Activated CD8-positive, alpha-beta T cell treated with anti-CD3 and anti-CD28 coated beads for 36 hours (primary cell): ENCODE results near the gene PARM1. TPM values are rescaled to one million over a fixed set of nuclear protein-coding genes. Genes with fewer than 3 reads are reported as not detected.

ENCODE experiments used
- ATAC-seq: fragments of 200-7000 bp; cut with Tn5 transposase; one replicate; pipeline ENCODE4 v1.10.0; 2021; ENCODE audit warnings: mild to moderate bottlenecking, moderate library complexity
- CTCF ChIA-PET: fragments of 350-600 bp; sonication (Branson Sonifier 250); formaldehyde crosslinking; loops from one replicate; lab custom pipeline; 2021; ENCODE audit warnings: antibody characterized with exemption; lab: Charles Lee
- POLR2A ChIA-PET: fragments of 350-600 bp; sonication (Branson Sonifier 250); formaldehyde crosslinking; loops from one replicate; lab custom pipeline; 2021; ENCODE audit warnings: antibody characterized with exemption; lab: Charles Lee
- DNase-seq: peaks from one replicate; pipeline ENCODE4 v3.0.0-alpha.2; 2020
- H3K27ac Mint-ChIP-seq: one replicate; pipeline ENCODE4 v1.8.0; 2021; ENCODE audit warnings: mild to moderate bottlenecking, mixed read lengths
- H3K27me3 Mint-ChIP-seq: one replicate; pipeline ENCODE4 v1.8.0; 2021; ENCODE audit warnings: mixed read lengths
- H3K36me3 Mint-ChIP-seq: one replicate; pipeline ENCODE4 v1.8.0; 2021; ENCODE audit warnings: low read depth, mixed read lengths
- H3K4me1 Mint-ChIP-seq: one replicate; pipeline ENCODE4 v1.8.0; 2021; ENCODE audit warnings: low read depth, mixed read lengths
- H3K4me3 Mint-ChIP-seq: one replicate; pipeline ENCODE4 v1.8.0; 2021; ENCODE audit warnings: mild to moderate bottlenecking, moderate library complexity, mixed read lengths
- H3K9me3 Mint-ChIP-seq: one replicate; pipeline ENCODE4 v1.8.0; 2021; ENCODE audit warnings: mixed read lengths
- intact Hi-C: fragments of 100-400 bp; cut with micrococcal nuclease; formaldehyde crosslinking; loops from one replicate; pipeline ENCODE4 v1.10.0; 2022
- total RNA-seq, 2 experiments: library from RNA; stranded (reverse); gene quantifications; one replicate each; pipeline ENCODE4 v1.2.3, GENCODE V29; 2021
- TF ChIP-seq, protein P1 (sequence below): fragments of 200-600 bp; IDR thresholded peaks from one replicate; pipeline ENCODE4 v1.8.0; 2022; ENCODE audit warnings: antibody characterized with exemption, mild to moderate bottlenecking

Gene PARM1
- total RNA-seq, 2 experiments from 2014 or later, result 0.07 TPM; not detected in 1

DNA sequence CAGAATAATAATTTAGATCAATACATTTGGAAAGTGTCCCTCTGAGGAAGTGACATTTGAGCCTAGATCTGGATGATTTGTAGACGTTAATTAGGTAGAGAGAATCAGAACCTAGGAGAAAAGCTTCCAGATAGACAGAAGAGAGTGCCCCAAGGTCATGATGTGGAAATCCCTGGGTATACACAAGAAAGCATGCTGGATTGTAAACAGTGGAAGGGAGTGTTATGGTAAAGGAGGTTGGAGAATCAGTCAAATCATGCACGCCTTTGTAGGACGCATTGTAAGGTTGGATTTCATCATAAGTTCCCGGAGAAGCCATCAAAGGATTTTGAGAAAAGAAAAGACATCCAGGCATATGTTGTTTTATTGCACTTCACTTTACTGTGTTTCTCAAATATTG lies 156.3 kb downstream of the PARM1 start:
- H3K27me3 Mint-ChIP-seq, result no peaks in the 10 kb centered on the region
- no peak overlapping the region for H3K4me3 Mint-ChIP-seq
- H3K27ac Mint-ChIP-seq, result no peak overlapping the region
- H3K36me3 Mint-ChIP-seq, result no peaks in the 10 kb centered on the region
- ChIA-PET CTCF (no interaction called here), POLR2A (no interaction called here)
- no peaks in the 10 kb centered on the region for H3K4me1 Mint-ChIP-seq
- intact Hi-C loops, result no loop called here
- H3K9me3 Mint-ChIP-seq, result peaks cover 5% of the 10 kb centered on the region
- ATAC-seq, result no peak
- no peak for DNase-seq
- TF ChIP-seq, protein P1, sequence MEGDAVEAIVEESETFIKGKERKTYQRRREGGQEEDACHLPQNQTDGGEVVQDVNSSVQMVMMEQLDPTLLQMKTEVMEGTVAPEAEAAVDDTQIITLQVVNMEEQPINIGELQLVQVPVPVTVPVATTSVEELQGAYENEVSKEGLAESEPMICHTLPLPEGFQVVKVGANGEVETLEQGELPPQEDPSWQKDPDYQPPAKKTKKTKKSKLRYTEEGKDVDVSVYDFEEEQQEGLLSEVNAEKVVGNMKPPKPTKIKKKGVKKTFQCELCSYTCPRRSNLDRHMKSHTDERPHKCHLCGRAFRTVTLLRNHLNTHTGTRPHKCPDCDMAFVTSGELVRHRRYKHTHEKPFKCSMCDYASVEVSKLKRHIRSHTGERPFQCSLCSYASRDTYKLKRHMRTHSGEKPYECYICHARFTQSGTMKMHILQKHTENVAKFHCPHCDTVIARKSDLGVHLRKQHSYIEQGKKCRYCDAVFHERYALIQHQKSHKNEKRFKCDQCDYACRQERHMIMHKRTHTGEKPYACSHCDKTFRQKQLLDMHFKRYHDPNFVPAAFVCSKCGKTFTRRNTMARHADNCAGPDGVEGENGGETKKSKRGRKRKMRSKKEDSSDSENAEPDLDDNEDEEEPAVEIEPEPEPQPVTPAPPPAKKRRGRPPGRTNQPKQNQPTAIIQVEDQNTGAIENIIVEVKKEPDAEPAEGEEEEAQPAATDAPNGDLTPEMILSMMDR, result no peak

DNA sequence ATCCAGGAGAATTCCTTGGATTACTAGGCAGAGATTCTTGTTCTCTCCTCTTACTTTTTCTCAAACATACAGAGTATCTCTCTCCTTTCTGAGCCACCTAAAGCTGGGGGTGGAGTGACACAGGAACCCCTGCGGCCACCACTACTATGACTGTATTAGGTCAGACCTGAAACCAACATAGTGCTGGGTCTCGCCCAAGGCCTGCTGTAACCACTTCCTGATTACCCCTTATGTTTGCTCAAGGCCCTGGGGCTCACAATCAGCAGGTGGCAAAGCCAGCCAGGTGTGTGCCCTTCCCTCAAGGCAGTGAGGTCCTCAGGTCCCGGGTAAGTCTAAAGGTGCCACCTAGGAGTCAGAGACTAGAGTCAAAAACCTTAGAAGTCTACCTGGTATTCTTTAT lies 166.4 kb downstream of the PARM1 start:
- H3K27ac Mint-ChIP-seq, result no peak overlapping the region
- POLR2A ChIA-PET, result no interaction called here
- DNase-seq, result no peak
- H3K4me1 Mint-ChIP-seq, result no peaks in the 10 kb centered on the region
- H3K4me3 Mint-ChIP-seq, result no peak overlapping the region
- peaks cover 4% of the 10 kb centered on the region for H3K27me3 Mint-ChIP-seq
- H3K9me3 Mint-ChIP-seq, result peaks cover 12% of the 10 kb centered on the region
- TF ChIP-seq, protein P1, result no peak
- intact Hi-C loops, result no loop called here
- ATAC-seq, result no peak
- H3K36me3 Mint-ChIP-seq, result no peaks in the 10 kb centered on the region
- CTCF ChIA-PET, result no interaction called here

Other genes starting within 250 kb of the PARM1 start
- not detected for gene BTC, start 138.6 kb upstream of the PARM1 start, total RNA-seq